ENCODE results near the gene FRMD4A. TPM values are rescaled to one million over a fixed set of nuclear protein-coding genes. Genes with fewer than 3 reads are reported as not detected.
"Not testable (repeated sequence)": the region's sequence is repeated elsewhere in the genome, so short reads cannot be mapped to it uniquely, and the experiment has no call there.

FRMD4A gene
- total and polyA plus RNA-seq, 7 donors: 2.9 to 9.1 (median 6.2) TPM

DNA sequence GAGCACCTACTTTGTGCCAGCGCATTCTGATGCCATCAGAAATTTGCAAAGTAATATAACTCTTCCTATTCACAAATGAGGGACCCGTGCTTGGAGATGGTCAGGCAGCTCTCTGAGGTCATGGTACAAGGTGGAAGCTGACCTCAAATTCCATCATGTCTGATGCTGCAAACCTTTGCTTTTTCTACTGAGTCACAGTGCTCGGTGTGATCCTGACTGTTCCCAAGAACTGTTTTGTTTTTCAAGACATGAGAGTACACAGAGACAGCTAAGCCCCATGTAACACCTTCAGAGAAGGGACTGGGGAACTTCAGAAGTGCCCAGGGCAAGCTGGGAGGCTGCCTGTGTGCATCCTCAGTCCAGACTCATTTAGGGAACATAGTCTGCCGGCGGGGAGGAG, 111.3 kb downstream of the FRMD4A start:
- Histone ChIP-seq H3K4me3 (no peak overlapping the region), H3K27me3 (ENCODE audit: insufficient read depth in 3 of 3, low read length in 2 of 3) (no peaks in the 10 kb centered on the region), H3K27ac (no peak overlapping the region), H3K4me1 (no peaks in the 10 kb centered on the region), H3K9me3 (no peaks in the 10 kb centered on the region), H3K36me3 (ENCODE audit: insufficient read depth in 1 of 2, low read depth in 1 of 2) (no peaks in the 10 kb centered on the region)
- intact Hi-C loops (cut with DNase I): no loop called here
- TF ChIP-seq, protein P1, sequence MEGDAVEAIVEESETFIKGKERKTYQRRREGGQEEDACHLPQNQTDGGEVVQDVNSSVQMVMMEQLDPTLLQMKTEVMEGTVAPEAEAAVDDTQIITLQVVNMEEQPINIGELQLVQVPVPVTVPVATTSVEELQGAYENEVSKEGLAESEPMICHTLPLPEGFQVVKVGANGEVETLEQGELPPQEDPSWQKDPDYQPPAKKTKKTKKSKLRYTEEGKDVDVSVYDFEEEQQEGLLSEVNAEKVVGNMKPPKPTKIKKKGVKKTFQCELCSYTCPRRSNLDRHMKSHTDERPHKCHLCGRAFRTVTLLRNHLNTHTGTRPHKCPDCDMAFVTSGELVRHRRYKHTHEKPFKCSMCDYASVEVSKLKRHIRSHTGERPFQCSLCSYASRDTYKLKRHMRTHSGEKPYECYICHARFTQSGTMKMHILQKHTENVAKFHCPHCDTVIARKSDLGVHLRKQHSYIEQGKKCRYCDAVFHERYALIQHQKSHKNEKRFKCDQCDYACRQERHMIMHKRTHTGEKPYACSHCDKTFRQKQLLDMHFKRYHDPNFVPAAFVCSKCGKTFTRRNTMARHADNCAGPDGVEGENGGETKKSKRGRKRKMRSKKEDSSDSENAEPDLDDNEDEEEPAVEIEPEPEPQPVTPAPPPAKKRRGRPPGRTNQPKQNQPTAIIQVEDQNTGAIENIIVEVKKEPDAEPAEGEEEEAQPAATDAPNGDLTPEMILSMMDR (IDR thresholded peaks at IDR 0.05): no peak
- ATAC-seq (no peak), DNase-seq (no peak)
- WGBS, 3 donors: 89 to 93% (median 92%) methylated on average over 5 of the region's 5 CpGs

DNA sequence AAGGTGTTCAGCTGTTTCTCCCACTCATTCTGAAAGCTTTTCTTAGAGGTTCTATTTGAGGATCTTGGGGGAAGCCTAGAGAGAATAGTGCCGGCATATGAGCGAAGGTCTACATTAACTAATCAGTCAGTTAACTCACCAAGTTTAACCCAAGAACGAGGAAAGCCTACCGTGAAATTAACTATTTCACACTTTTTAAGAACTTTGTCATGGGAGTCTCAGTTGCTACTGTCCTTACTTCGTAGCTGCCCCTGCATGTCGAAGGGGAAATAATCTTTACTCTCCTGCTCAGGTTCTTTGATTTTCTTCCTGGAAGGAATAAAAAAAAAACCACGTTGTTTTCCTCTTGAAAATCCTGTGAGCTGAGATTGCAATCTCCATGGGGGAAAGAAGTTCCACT, 115.1 kb downstream of the FRMD4A start:
- Histone ChIP-seq H3K9me3 (no peaks in the 10 kb centered on the region), H3K4me3 (no peak overlapping the region), H3K27ac (no peak overlapping the region), H3K36me3 (ENCODE audit: insufficient read depth in 1 of 2, low read depth in 1 of 2) (no peaks in the 10 kb centered on the region), H3K27me3 (ENCODE audit: insufficient read depth in 3 of 3, low read length in 2 of 3) (no peaks in the 10 kb centered on the region), H3K4me1 (no peaks in the 10 kb centered on the region)
- TF ChIP-seq, protein P1 (IDR thresholded peaks at IDR 0.05): no peak
- intact Hi-C loops (cut with DNase I): no loop called here
- DNase-seq (no peak), ATAC-seq (no peak)
- 33 to 43% (median 35%) methylated on average over 7 of the region's 7 CpGs for WGBS, 3 donors

DNA sequence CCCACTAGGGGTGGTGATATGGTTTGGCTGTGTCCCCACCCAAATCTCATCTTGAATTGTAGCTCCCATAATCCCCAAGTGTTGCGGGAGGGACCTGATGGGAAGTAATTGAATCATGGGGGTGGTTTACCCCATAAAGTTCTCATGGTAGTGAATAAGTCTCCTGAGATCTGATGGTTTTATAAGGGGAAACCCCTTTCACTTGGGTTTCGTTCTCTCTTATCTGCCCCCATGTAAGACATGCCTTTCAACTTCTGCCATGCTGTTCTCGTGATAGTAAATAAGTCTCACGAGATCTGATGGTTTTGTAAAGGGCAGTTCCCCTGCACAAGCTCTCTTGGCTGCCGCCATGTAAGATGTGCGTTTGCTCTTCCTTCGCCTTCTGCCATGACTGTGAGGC, 117.0 kb downstream of the FRMD4A start:
- H3K27ac ChIP-seq; ATAC-seq; DNase-seq; H3K4me1 ChIP-seq; H3K9me3 ChIP-seq; H3K36me3 ChIP-seq (ENCODE audit: insufficient read depth in 1 of 2, low read depth in 1 of 2); H3K27me3 ChIP-seq (ENCODE audit: insufficient read depth in 3 of 3, low read length in 2 of 3); H3K4me3 ChIP-seq; intact Hi-C loops (cut with DNase I): not testable (repeated sequence)
- WGBS, 3 donors: 80 to 88% (median 81%) methylated on average over 7 of the region's 7 CpGs

DNA sequence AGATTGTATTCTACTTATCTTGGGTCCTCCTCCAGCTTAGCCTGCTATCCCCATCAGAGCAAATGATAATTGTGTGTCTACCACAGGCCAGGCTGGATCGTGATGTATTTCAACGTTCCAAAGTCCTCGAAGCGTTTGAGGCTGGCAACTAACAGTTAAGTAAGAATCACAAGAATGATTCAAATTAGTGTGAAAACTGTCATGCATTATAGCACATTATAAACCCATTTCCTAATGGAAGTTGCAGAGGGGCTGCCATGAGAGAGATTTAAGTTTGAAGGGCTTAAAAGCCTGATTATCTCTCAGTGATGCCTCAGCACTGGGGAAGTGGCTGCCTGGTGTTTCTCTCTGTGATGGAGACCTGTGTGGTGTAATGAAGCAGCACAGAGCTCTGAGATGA, 119.1 kb downstream of the FRMD4A start:
- WGBS, 3 donors: 41 to 67% (median 46%) methylated on average over 4 of the region's 4 CpGs
- ATAC-seq (no peak), DNase-seq (no peak)
- Histone ChIP-seq H3K4me1 (no peaks in the 10 kb centered on the region), H3K4me3 (no peak overlapping the region), H3K36me3 (ENCODE audit: insufficient read depth in 1 of 2, low read depth in 1 of 2) (no peaks in the 10 kb centered on the region), H3K9me3 (no peaks in the 10 kb centered on the region), H3K27me3 (ENCODE audit: insufficient read depth in 3 of 3, low read length in 2 of 3) (no peaks in the 10 kb centered on the region), H3K27ac (no peak overlapping the region)
- TF ChIP-seq, protein P1 (IDR thresholded peaks at IDR 0.05): no peak
- intact Hi-C loops (cut with DNase I): no loop called here

DNA sequence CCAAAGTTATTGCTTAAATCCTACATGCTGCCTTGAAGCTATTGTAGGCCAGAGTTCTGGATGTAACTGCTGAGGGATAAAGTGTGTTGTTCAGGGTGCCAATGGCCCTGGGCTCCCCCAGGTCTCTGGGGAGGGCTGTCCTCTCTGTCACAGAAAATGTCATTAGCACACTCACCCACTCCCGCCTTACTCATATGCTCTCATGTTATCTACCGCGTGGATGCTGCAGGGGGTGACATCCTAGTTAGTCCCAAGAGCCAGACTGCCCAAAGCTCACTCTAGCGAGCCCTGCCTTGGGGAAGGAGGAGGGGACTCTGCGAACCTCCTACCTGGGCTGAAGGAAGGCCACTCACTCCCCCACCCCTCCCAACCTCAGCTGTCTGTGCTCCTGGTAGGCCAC, 122.5 kb downstream of the FRMD4A start:
- no peaks in the 10 kb centered on the region for H3K4me1 ChIP-seq
- ATAC-seq: no peak
- intact Hi-C loops (cut with DNase I): no loop called here
- no peak for DNase-seq
- H3K9me3 ChIP-seq: no peaks in the 10 kb centered on the region
- no peak overlapping the region for H3K27ac ChIP-seq
- TF ChIP-seq, protein P1 (IDR thresholded peaks at IDR 0.05): no peak
- no peaks in the 10 kb centered on the region for H3K36me3 ChIP-seq (ENCODE audit: insufficient read depth in 1 of 2, low read depth in 1 of 2)
- H3K4me3 ChIP-seq: no peak overlapping the region
- WGBS, 3 donors: 72 to 91% (median 77%) methylated on average over 5 of the region's 5 CpGs
- no peaks in the 10 kb centered on the region for H3K27me3 ChIP-seq (ENCODE audit: insufficient read depth in 3 of 3, low read length in 2 of 3)

Data from psoas muscle (tissue), 8 donors.